IPS-18c (cell line): ENCODE measurements around the gene FURIN.

Experiments
- H3K4me3 ChIP-seq: 2 replicates; pipeline ENCODE4 v1.7.0; 2013; ENCODE audit warnings: low read depth, mild to moderate bottlenecking, low read length, moderate library complexity; ENCODE audit not compliant: insufficient read depth
- H3K9me3 ChIP-seq: one replicate; pipeline ENCODE4 v1.6.1; 2013; ENCODE audit warnings: mild to moderate bottlenecking, low read length, moderate library complexity; ENCODE audit not compliant: control insufficient read depth, insufficient read depth

The FURIN gene

GRCh38 chr15:90932660-90932991 lies 64.2 kb downstream of the FURIN start:
- no peaks in the 10 kb centered on the region for H3K9me3 ChIP-seq
- no peak overlapping the region; the same call in 1 of the 2 replicates for H3K4me3 ChIP-seq
